ENCODE results near the gene PSMD3.

DNA sequence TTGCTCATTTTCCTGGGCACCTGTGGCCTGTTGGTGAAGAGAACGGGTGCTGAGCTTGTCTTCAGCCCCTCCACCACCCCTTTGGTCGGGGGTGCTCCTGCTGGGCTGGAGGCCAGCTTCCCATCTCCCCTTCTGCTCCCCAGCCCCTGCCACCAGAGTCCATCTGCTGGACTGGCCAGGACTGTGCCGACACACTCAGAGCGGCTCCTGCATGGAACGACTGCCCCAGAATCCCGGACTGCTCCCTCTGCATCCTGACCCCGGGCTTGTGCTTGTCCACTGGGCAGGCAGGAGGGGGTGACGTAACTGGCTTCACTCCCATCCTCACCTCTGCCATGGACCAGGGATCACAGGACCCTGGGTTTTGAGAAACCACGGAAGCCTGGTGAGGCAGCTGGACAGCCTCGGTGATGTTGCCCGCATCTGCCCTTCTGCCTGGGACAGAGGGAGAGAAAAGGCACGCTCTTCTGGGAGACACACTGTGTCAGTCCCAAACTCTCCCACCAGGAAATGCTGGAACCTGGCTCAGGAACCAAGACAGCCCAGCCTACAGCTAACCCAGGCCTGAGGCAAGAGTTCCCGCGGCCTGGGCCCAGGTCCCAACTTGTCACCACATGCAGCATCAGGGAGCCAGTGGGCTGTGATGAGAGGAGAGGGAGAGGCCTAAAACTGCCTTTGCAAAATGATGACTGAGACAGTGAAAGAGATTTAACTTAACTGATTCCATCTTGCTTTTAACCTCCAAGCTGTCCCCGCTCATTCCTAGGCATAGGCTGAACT lies 33.9 kb upstream of the PSMD3 start:
- TF ChIP-seq CTCF (IDR thresholded peaks at IDR 0.05), result no peak
- TF ChIP-seq POLR2A (IDR thresholded peaks at IDR 0.05), result no peak
